A673 (cell line): Measurements from ENCODE around the gene ABCD1. TPM values are rescaled to one million over a fixed set of nuclear protein-coding genes. Genes with fewer than 3 reads are reported as not detected.
"Not testable (repeated sequence)": the region's sequence is repeated elsewhere in the genome, so short reads cannot be mapped to it uniquely, and the experiment has no call there.

ENCODE experiments used
- BruUV-seq: library from RNA; stranded (reverse); fragments of 400-500 nt; replicated peaks from 2 replicates; lab custom pipeline; 2021; lab: Mats Ljungman, UMichigan
- CTCF ChIA-PET: fragments of 300-600 bp; sonication (Branson Sonifier 250); formaldehyde crosslinking; loops from one replicate; lab custom pipeline; 2022; ENCODE audit warnings: antibody characterized with exemption; lab: Charles Lee
- POLR2A ChIA-PET: fragments of 300-600 bp; sonication (Branson Sonifier 250); formaldehyde crosslinking; loops from one replicate; lab custom pipeline; 2022; ENCODE audit warnings: antibody characterized with exemption; ENCODE audit not compliant: low non-redundant PET; lab: Charles Lee
- DNase-seq: peaks from one replicate; pipeline ENCODE4 v3.0.0-alpha.2; 2015; ENCODE audit warnings: low spot score
- H3K27ac ChIP-seq: fragments of 200-600 bp; sonication (generic); 2 replicates; pipeline ENCODE4 v1.5.1; 2016; ENCODE audit warnings: mixed run types, low read depth, mild to moderate bottlenecking, mixed read lengths, antibody characterized with exemption, low read length; ENCODE audit not compliant: poor library complexity, severe bottlenecking
- H3K27me3 ChIP-seq: fragments of 200-600 bp; sonication (generic); replicated peaks from 2 replicates; pipeline ENCODE4 v1.6.1; 2017; ENCODE audit warnings: mixed run types, low read depth, mild to moderate bottlenecking, mixed read lengths, antibody characterized with exemption, low read length; ENCODE audit not compliant: insufficient read depth, poor library complexity
- H3K36me3 ChIP-seq: fragments of 200-600 bp; sonication (generic); 2 replicates; pipeline ENCODE4 v1.6.1; 2016; ENCODE audit warnings: mixed run types, mild to moderate bottlenecking, mixed read lengths, antibody characterized with exemption, low read length; ENCODE audit not compliant: insufficient read depth, poor library complexity, severe bottlenecking
- H3K4me1 ChIP-seq: fragments of 200-600 bp; sonication (generic); 2 replicates; pipeline ENCODE4 v1.6.1; 2017; ENCODE audit warnings: mixed run types, mild to moderate bottlenecking, mixed read lengths, antibody characterized with exemption, low read length; ENCODE audit not compliant: insufficient read depth, poor library complexity, severe bottlenecking
- H3K4me3 ChIP-seq: fragments of 200-600 bp; sonication (generic); 2 replicates; pipeline ENCODE4 v1.5.1; 2016; ENCODE audit warnings: low read depth, mixed run types, mild to moderate bottlenecking, mixed read lengths, low read length; ENCODE audit not compliant: poor library complexity, severe bottlenecking
- H3K9me3 ChIP-seq: fragments of 200-600 bp; sonication (generic); 2 replicates; pipeline ENCODE4 v1.6.1; 2016; ENCODE audit warnings: mixed run types, low read depth, mild to moderate bottlenecking, mixed read lengths, antibody characterized with exemption, low read length; ENCODE audit not compliant: poor library complexity, severe bottlenecking
- EZH2 ChIP-seq: fragments of 200-600 bp; sonication (generic); IDR thresholded peaks from 2 replicates; pipeline ENCODE4 v1.6.1; 2017; ENCODE audit warnings: borderline replicate concordance, low read depth, mild to moderate bottlenecking, mixed read lengths, antibody characterized with exemption, low read length; ENCODE audit not compliant: poor library complexity, severe bottlenecking
- intact Hi-C: fragments of 100-400 bp; cut with micrococcal nuclease; formaldehyde crosslinking; loops from one replicate; pipeline ENCODE4 v1.10.0; 2022; ENCODE audit not compliant: unreplicated experiment
- total RNA-seq: library from RNA; stranded (reverse); gene quantifications from 2 replicates; pipeline ENCODE4 v1.2.3, GENCODE V29; 2021
- TF ChIP-seq, protein P1 (sequence below): fragments of 300-800, 200-600 bp; sonication (generic); conservative IDR thresholded peaks from 2 replicates; pipeline ENCODE4 v1.5.1; 2017; ENCODE audit warnings: low read depth, mild to moderate bottlenecking, antibody characterized with exemption, low read length, moderate library complexity, mixed read lengths

Gene ABCD1
- total RNA-seq, 1 experiment from 2014 or later = 7.8 TPM

DNA sequence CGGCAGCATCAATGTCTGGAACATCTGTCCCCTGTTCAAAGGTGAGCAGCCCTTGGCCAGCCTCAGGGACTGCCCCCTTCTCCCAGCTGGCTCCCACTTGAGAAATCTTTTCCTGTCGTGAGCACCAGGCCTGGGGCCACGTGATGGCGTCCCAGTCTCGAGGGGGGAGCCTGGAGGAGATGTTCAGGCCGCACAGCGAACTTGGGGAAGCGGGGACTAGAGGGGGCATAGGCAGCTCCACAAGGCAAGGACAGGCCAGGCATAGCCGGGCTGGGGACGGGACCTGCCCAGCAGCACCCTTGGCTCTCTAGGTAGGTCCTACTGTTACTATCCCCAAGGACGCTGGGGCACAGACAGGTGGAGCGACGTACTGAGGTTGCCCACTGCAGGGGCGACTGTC lies 34.2 kb upstream of the ABCD1 start:
- Histone ChIP-seq H3K4me1 (peaks cover 5% of the 10 kb centered on the region), H3K4me3 (no peak overlapping the region), H3K9me3 (no peaks in the 10 kb centered on the region), H3K27me3 (no peaks in the 10 kb centered on the region), H3K27ac (no peak overlapping the region), H3K36me3 (no peaks in the 10 kb centered on the region)
- intact Hi-C loops = no loop called here
- TF ChIP-seq EZH2 = no peak
- TF ChIP-seq, protein P1, sequence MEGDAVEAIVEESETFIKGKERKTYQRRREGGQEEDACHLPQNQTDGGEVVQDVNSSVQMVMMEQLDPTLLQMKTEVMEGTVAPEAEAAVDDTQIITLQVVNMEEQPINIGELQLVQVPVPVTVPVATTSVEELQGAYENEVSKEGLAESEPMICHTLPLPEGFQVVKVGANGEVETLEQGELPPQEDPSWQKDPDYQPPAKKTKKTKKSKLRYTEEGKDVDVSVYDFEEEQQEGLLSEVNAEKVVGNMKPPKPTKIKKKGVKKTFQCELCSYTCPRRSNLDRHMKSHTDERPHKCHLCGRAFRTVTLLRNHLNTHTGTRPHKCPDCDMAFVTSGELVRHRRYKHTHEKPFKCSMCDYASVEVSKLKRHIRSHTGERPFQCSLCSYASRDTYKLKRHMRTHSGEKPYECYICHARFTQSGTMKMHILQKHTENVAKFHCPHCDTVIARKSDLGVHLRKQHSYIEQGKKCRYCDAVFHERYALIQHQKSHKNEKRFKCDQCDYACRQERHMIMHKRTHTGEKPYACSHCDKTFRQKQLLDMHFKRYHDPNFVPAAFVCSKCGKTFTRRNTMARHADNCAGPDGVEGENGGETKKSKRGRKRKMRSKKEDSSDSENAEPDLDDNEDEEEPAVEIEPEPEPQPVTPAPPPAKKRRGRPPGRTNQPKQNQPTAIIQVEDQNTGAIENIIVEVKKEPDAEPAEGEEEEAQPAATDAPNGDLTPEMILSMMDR = no peak
- ChIA-PET CTCF (no interaction called here), POLR2A (no interaction called here)
- BruUV-seq = no TSS peak
- no peak for DNase-seq

DNA sequence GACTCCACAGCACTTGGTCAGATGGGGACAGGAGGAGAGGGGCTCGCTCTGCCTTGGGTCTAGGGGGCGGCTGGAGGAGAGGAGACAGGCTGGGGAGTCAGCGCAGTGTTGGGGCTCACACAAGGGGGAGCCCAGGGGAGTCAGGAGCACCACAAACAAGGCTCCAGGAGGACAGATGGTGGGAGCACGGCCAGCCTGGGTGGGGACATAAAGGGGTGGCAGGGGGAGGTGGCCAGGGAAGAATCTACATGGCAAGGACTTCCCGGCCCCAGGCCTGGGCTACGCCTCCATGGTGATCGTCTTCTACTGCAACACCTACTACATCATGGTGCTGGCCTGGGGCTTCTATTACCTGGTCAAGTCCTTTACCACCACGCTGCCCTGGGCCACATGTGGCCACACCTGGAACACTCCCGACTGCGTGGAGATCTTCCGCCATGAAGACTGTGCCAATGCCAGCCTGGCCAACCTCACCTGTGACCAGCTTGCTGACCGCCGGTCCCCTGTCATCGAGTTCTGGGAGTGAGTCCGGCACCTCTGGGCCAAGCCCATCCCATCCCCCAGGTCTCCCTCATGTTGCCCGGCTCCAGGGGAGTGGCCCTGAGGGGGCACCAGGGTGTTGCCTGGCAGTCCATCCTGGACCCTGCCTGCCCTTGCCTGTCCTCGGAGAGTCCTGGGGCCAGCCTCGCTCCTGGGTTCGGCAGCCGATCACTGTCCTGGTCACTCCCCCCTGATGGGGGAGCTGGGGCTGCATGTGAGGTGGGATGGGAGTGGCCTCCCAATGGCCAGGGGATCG lies 33.4 kb upstream of the ABCD1 start:
- H3K4me1 ChIP-seq, H3K36me3 ChIP-seq, H3K27me3 ChIP-seq, BruUV-seq, H3K27ac ChIP-seq, DNase-seq, intact Hi-C loops, H3K4me3 ChIP-seq, H3K9me3 ChIP-seq, CTCF ChIA-PET, POLR2A ChIA-PET: not testable (repeated sequence)

GRCh38 chrX:153692003-153692402 lies 32.7 kb upstream of the ABCD1 start:
- POLR2A ChIA-PET = no interaction called here
- no peaks in the 10 kb centered on the region for H3K36me3 ChIP-seq
- H3K27me3 ChIP-seq = no peaks in the 10 kb centered on the region
- DNase-seq = no peak
- intact Hi-C loops = no loop called here
- H3K9me3 ChIP-seq = no peaks in the 10 kb centered on the region
- H3K27ac ChIP-seq = no peak overlapping the region
- CTCF ChIA-PET = no interaction called here
- peaks cover 4% of the 10 kb centered on the region for H3K4me1 ChIP-seq
- TF ChIP-seq EZH2 = no peak
- TF ChIP-seq, protein P1 = no peak
- BruUV-seq = no TSS peak
- no peak overlapping the region for H3K4me3 ChIP-seq

GRCh38 chrX:153692611-153693156 lies 32.0 kb upstream of the ABCD1 start:
- TF ChIP-seq EZH2 = no peak
- TF ChIP-seq, protein P1 = no peak
- ChIA-PET CTCF (no interaction called here), POLR2A (no interaction called here)
- Histone ChIP-seq H3K27ac (no peak overlapping the region), H3K4me3 (no peak overlapping the region), H3K9me3 (no peaks in the 10 kb centered on the region), H3K36me3 (no peaks in the 10 kb centered on the region), H3K4me1 (no peaks in the 10 kb centered on the region), H3K27me3 (no peaks in the 10 kb centered on the region)
- intact Hi-C loops = no loop called here
- no TSS peak for BruUV-seq
- DNase-seq = no peak
